Ishikawa (cell line): Measurements from ENCODE around the gene CDCA8.

Source experiments
- CEBPB ChIP-seq: IDR thresholded peaks from 2 replicates; pipeline ENCODE4 v1.6.1; 2012
- CREB1 ChIP-seq: IDR thresholded peaks from 2 replicates; pipeline ENCODE4 v1.6.1; 2012; ENCODE audit warnings: low read depth
- EGR1 ChIP-seq: IDR thresholded peaks from 2 replicates; pipeline ENCODE4 v1.6.1; 2012
- EP300 ChIP-seq: IDR thresholded peaks from 2 replicates; pipeline ENCODE4 v1.6.1; 2012; ENCODE audit warnings: borderline replicate concordance
- FOXM1 ChIP-seq: IDR thresholded peaks from 2 replicates; pipeline ENCODE4 v1.6.1; 2012; ENCODE audit warnings: low read depth, borderline replicate concordance
- MAX ChIP-seq: IDR thresholded peaks from 2 replicates; pipeline ENCODE4 v1.6.1; 2012
- NFIC ChIP-seq: IDR thresholded peaks from 2 replicates; pipeline ENCODE4 v1.6.1; 2012
- RAD21 ChIP-seq: IDR thresholded peaks from 2 replicates; pipeline ENCODE4 v1.6.1; 2012; ENCODE audit warnings: low read depth
- REST ChIP-seq: IDR thresholded peaks from 2 replicates; pipeline ENCODE4 v1.6.1; 2012; ENCODE audit warnings: low read depth, mild to moderate bottlenecking
- TAF1 ChIP-seq: IDR thresholded peaks from 2 replicates; pipeline ENCODE4 v1.6.1; 2012; ENCODE audit warnings: low read depth, mild to moderate bottlenecking
- TCF12 ChIP-seq: IDR thresholded peaks from 2 replicates; pipeline ENCODE4 v1.6.1; 2012; ENCODE audit warnings: low read depth
- TEAD4 ChIP-seq: IDR thresholded peaks from 2 replicates; pipeline ENCODE4 v1.6.1; 2012
- YY1 ChIP-seq: IDR thresholded peaks from 2 replicates; pipeline ENCODE4 v1.6.1; 2012; ENCODE audit warnings: low read depth
- ZBTB7A ChIP-seq: IDR thresholded peaks from 2 replicates; pipeline ENCODE4 v1.6.1; 2012; ENCODE audit warnings: low read depth
- TF ChIP-seq, protein P1 (sequence below): IDR thresholded peaks from 2 replicates; pipeline ENCODE4 v1.6.1; 2012

CDCA8 gene

GRCh38 chr1:37714689-37715088 lies 22.4 kb downstream of the CDCA8 start:
- no peak for TF ChIP-seq CREB1
- no peak for TF ChIP-seq RAD21
- no peak for TF ChIP-seq MAX
- no peak for TF ChIP-seq REST
- TF ChIP-seq TAF1 = no peak
- no peak for TF ChIP-seq NFIC
- TF ChIP-seq YY1 = no peak

- TF ChIP-seq EP300 = no peak
- TF ChIP-seq YY1 = no peak
- no peak for TF ChIP-seq EGR1
- TF ChIP-seq, protein P1, sequence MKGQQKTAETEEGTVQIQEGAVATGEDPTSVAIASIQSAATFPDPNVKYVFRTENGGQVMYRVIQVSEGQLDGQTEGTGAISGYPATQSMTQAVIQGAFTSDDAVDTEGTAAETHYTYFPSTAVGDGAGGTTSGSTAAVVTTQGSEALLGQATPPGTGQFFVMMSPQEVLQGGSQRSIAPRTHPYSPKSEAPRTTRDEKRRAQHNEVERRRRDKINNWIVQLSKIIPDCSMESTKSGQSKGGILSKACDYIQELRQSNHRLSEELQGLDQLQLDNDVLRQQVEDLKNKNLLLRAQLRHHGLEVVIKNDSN = no peak
- TF ChIP-seq NFIC = no peak
- TF ChIP-seq REST = no peak
- TF ChIP-seq MAX = no peak
- no peak for TF ChIP-seq FOXM1
- TF ChIP-seq CREB1 = no peak
- no peak for TF ChIP-seq CEBPB
- no peak for TF ChIP-seq TEAD4
- TF ChIP-seq RAD21 = no peak
- TF ChIP-seq ZBTB7A = no peak
- no peak for TF ChIP-seq TCF12
- no peak for TF ChIP-seq TAF1
These were observed 24.0 kb downstream of the CDCA8 start for GRCh38 chr1:37716321-37716720.

DNA sequence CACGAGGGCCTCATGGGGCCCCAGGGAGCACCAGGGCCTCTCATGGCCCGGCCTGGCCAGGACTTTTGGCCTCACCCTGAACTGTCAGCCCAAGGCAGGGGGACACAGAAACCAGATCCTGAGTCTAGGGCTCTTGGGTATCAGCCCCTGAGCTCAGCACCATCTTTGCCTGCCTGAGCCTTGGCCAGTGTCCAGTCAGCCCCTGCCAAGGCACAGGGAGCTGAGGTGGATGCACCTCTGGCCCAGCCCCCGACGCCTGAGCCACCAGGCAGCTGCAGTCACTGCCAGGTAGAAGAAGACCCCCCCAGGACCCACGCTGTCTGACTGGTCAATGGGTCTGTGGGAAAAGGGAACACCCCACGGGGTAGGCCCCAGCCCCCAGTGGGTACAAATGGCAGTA lies 25.3 kb downstream of the CDCA8 start:
- no peak for TF ChIP-seq NFIC
- TF ChIP-seq TAF1 = no peak
- TF ChIP-seq REST = no peak
- no peak for TF ChIP-seq RAD21
- TF ChIP-seq EP300 = no peak
- TF ChIP-seq, protein P1 = no peak
- TF ChIP-seq TCF12 = no peak
- TF ChIP-seq FOXM1 = no peak
- no peak for TF ChIP-seq TEAD4
- TF ChIP-seq CREB1 = no peak
- TF ChIP-seq MAX = no peak
- no peak for TF ChIP-seq EGR1
- TF ChIP-seq YY1 = no peak
- no peak for TF ChIP-seq CEBPB
- TF ChIP-seq ZBTB7A = no peak

- TF ChIP-seq EGR1 = no peak
- no peak for TF ChIP-seq TAF1
- TF ChIP-seq, protein P1 = no peak
- TF ChIP-seq EP300 = no peak
- no peak for TF ChIP-seq CREB1
- TF ChIP-seq YY1 = no peak
- no peak for TF ChIP-seq REST
- no peak for TF ChIP-seq ZBTB7A
- no peak for TF ChIP-seq FOXM1
- TF ChIP-seq TCF12 = no peak
- TF ChIP-seq NFIC = no peak
These were observed 26.0 kb downstream of the CDCA8 start for GRCh38 chr1:37718181-37718900.
